GM21576 (cell line): ENCODE data around the gene SPATA31D4.
"Not testable (repeated sequence)": the region's sequence is repeated elsewhere in the genome, so short reads cannot be mapped to it uniquely, and the experiment has no call there.

Experiments used
- ATAC-seq: cut with Tn5 transposase; IDR thresholded peaks from one replicate; pipeline ENCODE4 v1.9.1; 2021; ENCODE audit warnings: mild to moderate bottlenecking, moderate library complexity; ENCODE audit not compliant: unreplicated experiment

The SPATA31D4 gene

GRCh38 chr9:81928305-81928704, at the start of gene SPATA31D4:
Gene SPATA31D4 (plus strand): TSS chr9:81928428. CDS start chr9:81928514, 86 bp downstream.
- ATAC-seq, result not testable (repeated sequence)

- no peak for ATAC-seq
These were observed 49.7 kb upstream of the SPATA31D4 start for GRCh38 chr9:81878530-81878929.

DNA sequence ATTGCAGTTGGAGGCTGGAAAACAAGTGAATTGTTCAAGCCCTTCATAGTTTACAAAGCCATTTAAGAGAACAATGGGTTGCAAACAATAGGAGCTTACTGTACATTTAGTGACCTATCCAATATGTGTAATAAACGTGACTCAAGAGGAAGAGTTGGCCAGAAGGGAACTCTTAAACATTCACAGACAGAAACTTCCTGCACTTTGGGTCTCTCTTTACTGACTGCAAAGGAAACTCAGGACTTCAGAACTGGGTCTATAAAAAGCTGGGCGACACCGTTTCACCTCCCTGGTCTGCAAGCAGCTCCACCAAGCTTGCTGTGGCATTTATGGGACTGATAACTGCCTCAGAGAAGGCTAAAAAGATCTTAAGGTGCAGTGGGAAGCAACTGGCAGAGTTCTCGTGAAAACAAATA, 48.7 kb upstream of the SPATA31D4 start:
- ATAC-seq, result no peak

DNA sequence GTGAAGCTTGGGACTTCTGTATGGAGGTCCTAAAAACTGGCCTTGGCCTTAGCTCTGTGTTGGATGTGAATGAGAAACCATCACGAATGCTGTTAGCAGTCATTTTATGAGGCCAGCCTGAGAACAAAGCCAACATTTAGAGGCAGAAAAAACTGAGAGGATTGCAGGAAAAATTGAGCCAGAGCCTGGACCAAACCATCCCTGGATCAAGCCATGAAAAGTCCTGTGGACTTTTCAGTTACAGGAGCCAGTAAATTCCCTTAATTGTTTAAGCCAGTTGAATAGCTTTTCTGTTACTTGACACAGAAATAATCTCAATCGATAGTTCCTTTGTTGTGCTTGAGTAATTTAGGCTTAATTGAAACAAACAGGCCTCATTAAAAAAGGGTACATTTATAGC, 42.6 kb upstream of the SPATA31D4 start:
- no peak for ATAC-seq

GRCh38 chr9:81886665-81887064, 41.6 kb upstream of the SPATA31D4 start:
- no peak for ATAC-seq

DNA sequence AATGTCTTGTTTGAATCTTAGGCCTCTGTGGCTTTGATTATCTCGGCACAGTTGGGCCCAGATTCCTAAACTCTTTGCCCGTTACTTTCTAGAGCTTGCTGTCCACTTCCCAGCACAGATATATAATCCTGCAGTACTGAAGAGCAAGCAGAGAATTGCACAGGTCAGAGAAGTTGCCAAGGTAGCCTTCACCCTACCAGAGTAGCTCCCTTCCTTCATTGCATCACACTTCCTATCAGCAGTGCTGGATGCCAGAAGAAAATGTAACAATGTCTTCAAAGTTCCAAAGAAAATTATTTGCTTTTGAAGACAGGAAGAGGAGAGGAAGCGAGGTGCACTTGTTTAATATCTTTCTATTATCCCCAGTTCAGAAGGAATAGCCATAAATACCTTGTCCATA, 38.1 kb upstream of the SPATA31D4 start:
- ATAC-seq, result no peak

DNA sequence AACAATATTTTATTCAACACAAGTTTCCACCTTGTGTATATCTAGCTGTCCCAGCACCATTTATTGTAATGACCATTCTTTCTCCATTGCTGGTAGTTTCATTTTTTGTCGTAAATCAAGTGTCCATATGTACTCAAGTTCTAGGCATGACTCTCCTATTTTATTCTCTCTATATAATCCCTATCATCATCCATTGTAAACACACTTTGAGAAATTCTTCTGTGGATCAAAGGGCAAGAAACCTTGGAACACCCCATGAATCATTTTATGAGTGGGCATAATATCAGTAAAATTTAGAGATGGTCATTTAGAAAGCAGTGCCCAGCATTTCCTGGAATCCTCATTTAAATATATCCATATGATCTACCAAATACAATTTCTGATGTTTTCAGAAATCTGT, 35.8 kb upstream of the SPATA31D4 start:
- no peak for ATAC-seq

DNA sequence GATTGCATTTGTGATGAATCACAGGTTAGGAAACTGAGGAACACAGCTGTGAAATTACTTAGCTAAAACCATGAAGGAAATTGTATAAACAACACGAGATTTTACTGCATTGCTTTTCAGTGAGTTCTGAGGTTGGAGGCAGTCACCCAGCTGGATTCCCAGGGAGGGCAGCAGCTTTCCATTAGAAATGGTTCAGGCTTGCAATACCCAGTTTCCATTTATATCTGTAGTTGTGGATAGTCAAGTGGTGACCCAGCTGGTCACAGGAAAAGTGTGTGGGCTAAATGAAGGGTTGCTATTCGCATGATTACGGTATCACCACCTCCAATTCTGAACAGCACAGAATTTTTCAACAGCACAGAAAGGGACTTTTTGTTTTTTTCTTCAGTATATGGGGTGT, 34.3 kb upstream of the SPATA31D4 start:
- ATAC-seq, result no peak

GRCh38 chr9:81894891-81895290, 33.3 kb upstream of the SPATA31D4 start:
- no peak for ATAC-seq

GRCh38 chr9:81896070-81896469, 32.2 kb upstream of the SPATA31D4 start:
- no peak for ATAC-seq

DNA sequence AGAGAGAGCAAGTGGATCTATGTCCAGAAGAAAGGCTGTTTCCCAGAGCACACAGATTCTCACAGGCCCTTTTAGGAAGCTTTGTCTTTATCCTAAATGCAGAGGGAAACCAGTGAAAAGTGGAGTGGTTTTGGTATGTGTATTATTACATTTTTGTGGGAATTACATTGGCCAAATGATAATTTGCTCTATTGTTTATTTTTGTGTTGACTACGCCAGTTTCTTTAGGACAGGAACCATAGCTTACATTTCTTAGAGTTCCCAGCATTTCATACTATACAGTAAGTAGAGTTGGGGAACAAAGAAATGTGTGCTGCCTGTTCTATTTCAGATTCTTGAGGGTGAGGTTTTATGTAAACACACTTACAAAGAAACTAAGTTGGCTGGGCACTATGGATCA, 29.4 kb upstream of the SPATA31D4 start:
- ATAC-seq, result no peak

GRCh38 chr9:81902196-81902595, 26.0 kb upstream of the SPATA31D4 start:
- ATAC-seq, result no peak

DNA sequence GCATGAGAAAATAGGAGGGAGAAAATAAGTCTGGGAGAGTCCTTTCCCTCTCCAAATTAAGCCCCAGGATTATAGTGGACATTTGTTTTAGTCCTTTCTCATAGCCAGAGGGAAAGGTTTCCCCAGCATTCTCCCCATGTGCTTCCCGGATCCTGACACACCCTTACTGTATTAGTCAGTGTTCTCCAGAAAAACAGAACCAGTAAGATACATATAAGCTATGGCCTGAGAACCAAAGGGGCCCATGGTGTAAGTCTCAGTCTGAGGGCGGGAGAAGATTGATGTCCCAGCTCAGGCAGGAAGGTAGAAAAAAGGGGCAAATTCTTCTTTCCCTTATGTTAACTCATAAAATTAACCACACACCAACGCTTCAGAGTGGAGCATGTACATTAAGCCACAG, 25.6 kb upstream of the SPATA31D4 start:
- no peak for ATAC-seq

DNA sequence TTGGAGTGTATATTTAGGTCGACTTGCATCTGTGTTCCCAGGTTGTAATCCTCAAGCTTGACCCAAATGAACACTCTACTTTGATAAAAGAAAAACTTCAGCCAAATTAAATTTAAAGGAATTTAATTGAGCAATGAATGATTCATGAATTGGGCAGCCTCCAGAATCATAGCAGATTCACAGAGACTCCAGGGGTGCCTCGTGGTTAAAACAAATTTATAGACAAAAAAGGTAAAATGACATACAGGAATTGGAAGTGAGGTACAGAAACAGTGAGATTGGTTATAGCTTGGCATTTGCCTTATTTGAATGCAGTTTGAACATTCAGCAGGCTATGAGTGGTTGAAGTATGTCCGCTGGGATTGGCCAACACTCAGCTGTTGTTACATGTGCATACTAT, 21.6 kb upstream of the SPATA31D4 start:
- ATAC-seq, result no peak

- no peak for ATAC-seq
These were observed 16.1 kb upstream of the SPATA31D4 start for GRCh38 chr9:81912135-81912534.

GRCh38 chr9:81915801-81916505, 12.3 kb upstream of the SPATA31D4 start:
- ATAC-seq, result no peak

- ATAC-seq, result not testable (repeated sequence)
These were observed 9.7 kb upstream of the SPATA31D4 start for GRCh38 chr9:81918507-81918906.

DNA sequence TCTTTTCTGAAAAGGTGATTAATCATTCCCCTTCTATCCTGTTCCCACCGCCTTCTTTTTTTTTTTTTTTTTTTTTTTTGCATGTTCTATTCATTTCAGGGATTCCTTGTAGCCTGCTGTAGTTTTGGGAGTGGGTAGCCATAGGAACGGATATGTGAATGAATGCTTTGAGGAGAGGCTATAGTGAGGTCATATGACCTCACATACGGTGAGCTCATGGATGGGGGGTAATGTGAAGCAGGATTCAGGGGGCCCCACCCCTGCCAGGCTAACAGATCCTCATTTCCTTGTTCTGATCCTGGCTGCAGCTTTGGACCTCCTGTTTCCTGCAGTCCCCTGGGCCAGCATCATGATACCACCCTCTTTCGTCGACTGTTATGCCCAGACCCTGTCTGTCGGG, 1.9 kb downstream of the SPATA31D4 start:
- not testable (repeated sequence) for ATAC-seq

GRCh38 chr9:81933547-81933946, 5.3 kb downstream of the SPATA31D4 start:
- not testable (repeated sequence) for ATAC-seq

- ATAC-seq, result not testable (repeated sequence)
These were observed 15.2 kb downstream of the SPATA31D4 start, which contains the start of gene SPATA31D3 for GRCh38 chr9:81943393-81943792. Gene SPATA31D3 (plus strand): TSS chr9:81943500. CDS start chr9:81943586, 86 bp downstream.

DNA sequence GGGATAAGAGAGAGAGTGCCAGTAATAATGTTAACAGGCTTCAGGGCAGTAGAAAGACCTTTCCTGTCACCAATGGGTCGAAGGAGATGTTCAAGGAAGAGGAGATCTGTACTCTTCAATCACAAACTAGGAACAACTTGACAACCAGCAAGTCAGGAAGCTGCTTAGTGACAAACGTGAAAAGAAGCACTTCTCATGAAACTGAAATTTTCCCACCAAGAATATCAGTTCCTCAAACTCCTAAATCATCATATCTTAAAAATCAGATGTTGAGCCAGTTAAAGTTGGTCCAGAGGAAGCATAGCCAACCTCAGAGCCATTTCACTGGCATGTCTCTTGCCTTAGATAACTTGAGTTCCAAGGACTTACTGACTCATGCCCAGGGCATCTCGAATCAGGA, 20.4 kb downstream of the SPATA31D4 start:
- not testable (repeated sequence) for ATAC-seq

- ATAC-seq, result no peak
These were observed 24.9 kb downstream of the SPATA31D4 start for GRCh38 chr9:81953096-81953495.

DNA sequence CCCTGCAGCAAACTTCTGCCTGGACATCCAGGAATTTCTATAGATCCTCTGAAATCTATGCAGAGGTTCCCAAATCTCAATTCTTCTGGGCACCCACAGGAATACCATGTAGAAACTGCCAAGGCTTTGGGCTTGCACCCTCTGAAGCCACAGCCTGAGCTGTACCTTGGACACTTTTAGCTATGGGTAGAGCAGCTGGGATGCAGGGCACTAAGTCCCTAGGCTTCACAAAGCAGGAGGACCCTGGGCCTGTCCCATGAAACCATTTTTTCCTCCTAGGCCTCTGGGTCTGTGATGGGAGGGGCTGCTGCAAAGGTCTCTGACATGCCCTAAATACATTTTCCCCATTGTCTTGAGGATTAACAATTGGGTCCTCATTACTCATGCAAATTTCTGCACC, 27.4 kb downstream of the SPATA31D4 start:
- no peak for ATAC-seq
